ENCODE data around the gene KY.

DNA sequence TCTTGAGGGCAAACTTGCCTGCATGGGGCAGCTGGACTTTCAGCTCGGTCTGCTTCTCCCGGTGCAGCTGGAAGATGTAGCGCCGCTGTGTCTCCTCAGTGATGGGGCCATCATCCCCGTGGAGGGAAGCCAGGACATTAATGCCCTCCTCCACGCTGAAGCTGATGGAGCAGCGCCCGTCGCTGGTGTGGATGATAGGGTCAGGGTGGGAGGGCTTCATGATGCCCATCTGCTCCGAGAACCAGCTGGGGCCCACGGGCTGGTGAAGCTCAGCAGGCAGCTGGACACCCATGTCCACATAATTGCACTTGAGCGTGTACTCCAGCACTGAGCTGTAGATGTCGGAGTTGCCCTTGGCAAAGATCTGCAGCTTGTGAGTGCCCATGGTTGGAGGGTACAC, 46.9 kb downstream of the KY start:
- TF ChIP-seq, protein P1, sequence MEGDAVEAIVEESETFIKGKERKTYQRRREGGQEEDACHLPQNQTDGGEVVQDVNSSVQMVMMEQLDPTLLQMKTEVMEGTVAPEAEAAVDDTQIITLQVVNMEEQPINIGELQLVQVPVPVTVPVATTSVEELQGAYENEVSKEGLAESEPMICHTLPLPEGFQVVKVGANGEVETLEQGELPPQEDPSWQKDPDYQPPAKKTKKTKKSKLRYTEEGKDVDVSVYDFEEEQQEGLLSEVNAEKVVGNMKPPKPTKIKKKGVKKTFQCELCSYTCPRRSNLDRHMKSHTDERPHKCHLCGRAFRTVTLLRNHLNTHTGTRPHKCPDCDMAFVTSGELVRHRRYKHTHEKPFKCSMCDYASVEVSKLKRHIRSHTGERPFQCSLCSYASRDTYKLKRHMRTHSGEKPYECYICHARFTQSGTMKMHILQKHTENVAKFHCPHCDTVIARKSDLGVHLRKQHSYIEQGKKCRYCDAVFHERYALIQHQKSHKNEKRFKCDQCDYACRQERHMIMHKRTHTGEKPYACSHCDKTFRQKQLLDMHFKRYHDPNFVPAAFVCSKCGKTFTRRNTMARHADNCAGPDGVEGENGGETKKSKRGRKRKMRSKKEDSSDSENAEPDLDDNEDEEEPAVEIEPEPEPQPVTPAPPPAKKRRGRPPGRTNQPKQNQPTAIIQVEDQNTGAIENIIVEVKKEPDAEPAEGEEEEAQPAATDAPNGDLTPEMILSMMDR (IDR thresholded peaks at IDR 0.05; ENCODE audit: low read depth, low read length): no peak
- TF ChIP-seq EZH2phosphoT487 (IDR thresholded peaks at IDR 0.05; ENCODE audit: low read depth): no peak

Data from OCI-LY3 (cell line).